ENCODE measurements around the gene ECT2.

GRCh38 chr3:172840463-172840862 lies 89.9 kb downstream of the ECT2 start:
- TF ChIP-seq CTCF (IDR thresholded peaks at IDR 0.05) (no peak), RCOR1 (IDR thresholded peaks at IDR 0.05; ENCODE audit: low read length) (no peak), PBX3 (IDR thresholded peaks at IDR 0.05) (no peak), USF2 (IDR thresholded peaks at IDR 0.05; ENCODE audit: borderline replicate concordance, low read depth, low read length) (no peak), GATA2 (CRISPR knock-in tag; IDR thresholded peaks at IDR 0.05) (no peak)
